Measurements from ENCODE around the gene ARMC8.
"Not testable (repeated sequence)": the region's sequence is repeated elsewhere in the genome, so short reads cannot be mapped to it uniquely, and the experiment has no call there.

Gene ARMC8

GRCh38 chr3:138187296-138188012 is at the start of gene ARMC8:
Gene ARMC8 (plus strand): TSS chr3:138187301. CDS start chr3:138187555, 254 bp downstream.
- DNase-seq = peak; percentile 78 to 86

GRCh38 chr3:138137861-138138260 is 49.2 kb upstream of the ARMC8 start:
- DNase-seq = no peak

GRCh38 chr3:138139691-138140090 is 47.4 kb upstream of the ARMC8 start:
- DNase-seq = no peak

- DNase-seq = no peak
These were observed 46.2 kb upstream of the ARMC8 start for GRCh38 chr3:138140940-138141339.

- not testable (repeated sequence) for DNase-seq
These were observed 44.9 kb upstream of the ARMC8 start for GRCh38 chr3:138142181-138142580.

GRCh38 chr3:138148503-138148902 is 38.6 kb upstream of the ARMC8 start:
- no peak for DNase-seq

GRCh38 chr3:138154534-138154933 is 32.6 kb upstream of the ARMC8 start:
- no peak for DNase-seq

GRCh38 chr3:138157743-138158142 is 29.4 kb upstream of the ARMC8 start:
- DNase-seq = no peak

- DNase-seq = no peak
These were observed 22.0 kb upstream of the ARMC8 start for GRCh38 chr3:138165061-138165460.

- DNase-seq = no peak
These were observed 14.5 kb upstream of the ARMC8 start for GRCh38 chr3:138172625-138173024.

- DNase-seq = no peak
These were observed 13.2 kb upstream of the ARMC8 start for GRCh38 chr3:138173769-138174420.

GRCh38 chr3:138174421-138175131 is 12.5 kb upstream of the ARMC8 start, which contains the start of gene DBR1:
Gene DBR1 (minus strand): TSS chr3:138174921. CDS start chr3:138174795, 126 bp downstream.
- peak; percentile 50 to 63 for DNase-seq

GRCh38 chr3:138180375-138181029 is 6.6 kb upstream of the ARMC8 start:
- peak in 1 of 2 donors; percentile 32 for DNase-seq

GRCh38 chr3:138184994-138185393 is 2.1 kb upstream of the ARMC8 start:
- DNase-seq = no peak

GRCh38 chr3:138186221-138186620 is 880 bp upstream of the ARMC8 start:
- DNase-seq = no peak

GRCh38 chr3:138186803-138187295 is 252 bp upstream of the ARMC8 start:
- DNase-seq = peak; percentile 34 to 51

GRCh38 chr3:138188013-138188730 is 1.1 kb downstream of the ARMC8 start:
- peak in 1 of 2 donors; percentile 27 for DNase-seq

GRCh38 chr3:138195481-138195880 is 8.4 kb downstream of the ARMC8 start:
- DNase-seq = no peak

GRCh38 chr3:138196023-138196422 is 8.9 kb downstream of the ARMC8 start:
- DNase-seq = no peak

GRCh38 chr3:138197058-138197457 is 10.0 kb downstream of the ARMC8 start:
- no peak for DNase-seq

- no peak for DNase-seq
These were observed 10.4 kb downstream of the ARMC8 start for GRCh38 chr3:138197524-138197923.

- DNase-seq = no peak
These were observed 12.8 kb downstream of the ARMC8 start for GRCh38 chr3:138199851-138200250.

Data from bone marrow (tissue), 2 donors.